Activated CD4-positive, alpha-beta T cell treated with anti-CD3 and anti-CD28 coated beads, Interleukin-2, amount 10 ng/mL, durations not matched to agents 7 days and 5 days (primary cell): ENCODE measurements around the gene CAMK2G. TPM values are rescaled to one million over a fixed set of nuclear protein-coding genes. Genes with fewer than 3 reads are reported as not detected.

ENCODE experiments used
- CTCF ChIA-PET: fragments of 350-600 bp; sonication (Branson Sonifier 250); formaldehyde crosslinking; loops from one replicate; lab custom pipeline; 2021; ENCODE audit warnings: antibody characterized with exemption; lab: Charles Lee
- POLR2A ChIA-PET: fragments of 350-600 bp; sonication (Branson Sonifier 250); formaldehyde crosslinking; loops from one replicate; lab custom pipeline; 2021; ENCODE audit warnings: antibody characterized with exemption; lab: Charles Lee
- DNase-seq: peaks from one replicate; pipeline ENCODE4 v3.0.0-alpha.2; 2020
- H3K27ac Mint-ChIP-seq: one replicate; pipeline ENCODE4 v1.8.0; 2021; ENCODE audit warnings: mild to moderate bottlenecking, moderate library complexity, mixed read lengths
- H3K27me3 Mint-ChIP-seq: one replicate; pipeline ENCODE4 v1.8.0; 2021; ENCODE audit warnings: mixed read lengths
- H3K36me3 Mint-ChIP-seq: one replicate; pipeline ENCODE4 v1.8.0; 2021; ENCODE audit warnings: low read depth, mixed read lengths
- H3K4me1 Mint-ChIP-seq: one replicate; pipeline ENCODE4 v1.8.0; 2021; ENCODE audit warnings: mixed read lengths
- H3K4me3 Mint-ChIP-seq: one replicate; pipeline ENCODE4 v1.8.0; 2021; ENCODE audit warnings: mild to moderate bottlenecking, moderate library complexity, mixed read lengths
- H3K9me3 Mint-ChIP-seq: one replicate; pipeline ENCODE4 v1.8.0; 2021; ENCODE audit warnings: mixed read lengths
- total RNA-seq, 2 experiments: library from RNA; stranded (reverse); gene quantifications; one replicate each; pipeline ENCODE4 v1.2.3, GENCODE V29; 2021

Gene CAMK2G
- total RNA-seq, 2 experiments from 2014 or later, result 54.4 to 55.8 TPM

GRCh38 chr10:73865459-73866442 lies 8.6 kb downstream of the CAMK2G start:
- Mint-ChIP-seq H3K4me1 (peaks cover 89% of the 10 kb centered on the region), H3K4me3 (peak overlapping the region; percentile 76), H3K36me3 (peaks cover 61% of the 10 kb centered on the region), H3K27ac (peak overlapping the region; percentile 96), H3K9me3 (no peaks in the 10 kb centered on the region), H3K27me3 (no peaks in the 10 kb centered on the region)
- peak; percentile 72 for DNase-seq
- ChIA-PET CTCF (interaction anchor here (0.7 to 8.4 kb wide), 10 partner anchors 10 to 127 kb away, joined by 3 to 74 read pairs (median 4); no protein-coding TSS in a partner anchor), POLR2A (no interaction called here)

- no peak for DNase-seq
- H3K9me3 Mint-ChIP-seq, result no peaks in the 10 kb centered on the region
- peaks cover 89% of the 10 kb centered on the region for H3K4me1 Mint-ChIP-seq
- ChIA-PET POLR2A (no interaction called here), CTCF (interaction anchor here (0.7 to 8.4 kb wide), 8 partner anchors 9 to 128 kb away, joined by 3 to 74 read pairs (median 4); no protein-coding TSS in a partner anchor)
- peaks cover 60% of the 10 kb centered on the region for H3K36me3 Mint-ChIP-seq
- peak overlapping the region; percentile 96 for H3K27ac Mint-ChIP-seq
- H3K27me3 Mint-ChIP-seq, result no peaks in the 10 kb centered on the region
- H3K4me3 Mint-ChIP-seq, result peak overlapping the region; percentile 76
These were observed 9.3 kb downstream of the CAMK2G start for GRCh38 chr10:73865107-73865458.

- no peaks in the 10 kb centered on the region for H3K9me3 Mint-ChIP-seq
- H3K27ac Mint-ChIP-seq, result peak overlapping the region; percentile 96
- POLR2A ChIA-PET, result no interaction called here
- H3K4me3 Mint-ChIP-seq, result peak overlapping the region; percentile 54
- no peak for DNase-seq
- H3K4me1 Mint-ChIP-seq, result peaks cover 93% of the 10 kb centered on the region
- H3K36me3 Mint-ChIP-seq, result peaks cover 61% of the 10 kb centered on the region
- no peaks in the 10 kb centered on the region for H3K27me3 Mint-ChIP-seq
- CTCF ChIA-PET, result interaction anchor here (0.6 to 8.4 kb wide), 8 partner anchors 11 to 507 kb away, joined by 3 to 74 read pairs (median 6); no protein-coding TSS in a partner anchor
These were observed 10.1 kb downstream of the CAMK2G start for GRCh38 chr10:73864229-73864628.

GRCh38 chr10:73863039-73863817 lies 11.1 kb downstream of the CAMK2G start:
- peaks cover 91% of the 10 kb centered on the region for H3K4me1 Mint-ChIP-seq
- H3K4me3 Mint-ChIP-seq, result no peak overlapping the region
- DNase-seq, result no peak
- ChIA-PET POLR2A (no interaction called here), CTCF (interaction anchor here (1.1 to 8.4 kb wide), 8 partner anchors 10 to 92 kb away, joined by 3 to 74 read pairs (median 6); no protein-coding TSS in a partner anchor)
- no peaks in the 10 kb centered on the region for H3K9me3 Mint-ChIP-seq
- H3K27ac Mint-ChIP-seq, result peak overlapping the region; percentile 64
- H3K36me3 Mint-ChIP-seq, result peaks cover 65% of the 10 kb centered on the region
- H3K27me3 Mint-ChIP-seq, result no peaks in the 10 kb centered on the region

- POLR2A ChIA-PET, result no interaction called here
- H3K4me3 Mint-ChIP-seq, result no peak overlapping the region
- H3K36me3 Mint-ChIP-seq, result peaks cover 68% of the 10 kb centered on the region
- no peaks in the 10 kb centered on the region for H3K27me3 Mint-ChIP-seq
- H3K27ac Mint-ChIP-seq, result no peak overlapping the region
- CTCF ChIA-PET, result interaction anchor here (0.6 to 8.4 kb wide), 10 partner anchors 9 to 683 kb away, joined by 3 to 74 read pairs (median 3); partner anchors contain the start of gene CAMK2G
- peaks cover 91% of the 10 kb centered on the region for H3K4me1 Mint-ChIP-seq
- no peaks in the 10 kb centered on the region for H3K9me3 Mint-ChIP-seq
- DNase-seq, result no peak
These were observed 12.3 kb downstream of the CAMK2G start for GRCh38 chr10:73862011-73862410.

GRCh38 chr10:73859784-73860491 lies 14.4 kb downstream of the CAMK2G start:
- CTCF ChIA-PET, result interaction anchor here (0.6 to 8.4 kb wide), 9 partner anchors 11 to 208 kb away, joined by 3 to 74 read pairs (median 4); partner anchors contain the start of gene CAMK2G
- Mint-ChIP-seq H3K36me3 (peaks cover 65% of the 10 kb centered on the region), H3K27ac (peak overlapping the region; percentile 84), H3K4me3 (peak overlapping the region; percentile 10), H3K4me1 (peaks cover 88% of the 10 kb centered on the region), H3K9me3 (no peaks in the 10 kb centered on the region), H3K27me3 (no peaks in the 10 kb centered on the region)
- POLR2A ChIA-PET, result no interaction called here
- DNase-seq, result no peak

GRCh38 chr10:73859428-73859783 lies 14.9 kb downstream of the CAMK2G start:
- no peaks in the 10 kb centered on the region for H3K9me3 Mint-ChIP-seq
- peak; percentile 66 for DNase-seq
- H3K36me3 Mint-ChIP-seq, result peaks cover 63% of the 10 kb centered on the region
- H3K4me3 Mint-ChIP-seq, result no peak overlapping the region
- H3K27me3 Mint-ChIP-seq, result no peaks in the 10 kb centered on the region
- ChIA-PET CTCF (interaction anchor here (0.6 to 4.3 kb wide), 8 partner anchors 10 to 207 kb away, joined by 3 to 16 read pairs (median 4); partner anchors contain the start of gene CAMK2G), POLR2A (interaction anchor here (0.6 kb wide), 1 partner anchor 27 kb away, joined by 3 read pairs; no protein-coding TSS in a partner anchor)
- peaks cover 88% of the 10 kb centered on the region for H3K4me1 Mint-ChIP-seq
- peak overlapping the region; percentile 84 for H3K27ac Mint-ChIP-seq

- Mint-ChIP-seq H3K27ac (peak overlapping the region; percentile 84), H3K27me3 (no peaks in the 10 kb centered on the region), H3K36me3 (peaks cover 61% of the 10 kb centered on the region), H3K4me1 (peaks cover 87% of the 10 kb centered on the region), H3K9me3 (no peaks in the 10 kb centered on the region), H3K4me3 (peak overlapping the region; percentile 51)
- ChIA-PET CTCF (interaction anchor here (0.8 to 4.3 kb wide), 7 partner anchors 10 to 97 kb away, joined by 3 to 16 read pairs (median 4); partner anchors contain the start of gene CAMK2G), POLR2A (interaction anchor here (0.6 kb wide), 1 partner anchor 28 kb away, joined by 3 read pairs; no protein-coding TSS in a partner anchor)
- no peak for DNase-seq
These were observed 15.5 kb downstream of the CAMK2G start for GRCh38 chr10:73858750-73859427.

GRCh38 chr10:73858013-73858708 lies 16.2 kb downstream of the CAMK2G start:
- POLR2A ChIA-PET, result interaction anchor here (0.5 kb wide), 1 partner anchor 37 kb away, joined by 4 read pairs; no protein-coding TSS in a partner anchor
- Mint-ChIP-seq H3K27ac (peak overlapping the region; percentile 89), H3K4me3 (peak overlapping the region; percentile 61), H3K4me1 (peaks cover 85% of the 10 kb centered on the region), H3K36me3 (peaks cover 61% of the 10 kb centered on the region), H3K9me3 (no peaks in the 10 kb centered on the region), H3K27me3 (no peaks in the 10 kb centered on the region)
- DNase-seq, result no peak
- CTCF ChIA-PET, result interaction anchor here (0.6 to 4.3 kb wide), 5 partner anchors 9 to 100 kb away, joined by 3 to 16 read pairs (median 4); no protein-coding TSS in a partner anchor

- Mint-ChIP-seq H3K36me3 (peaks cover 59% of the 10 kb centered on the region), H3K27me3 (no peaks in the 10 kb centered on the region), H3K27ac (peak overlapping the region; percentile 89), H3K4me3 (peak overlapping the region; percentile 61), H3K4me1 (peaks cover 78% of the 10 kb centered on the region), H3K9me3 (no peaks in the 10 kb centered on the region)
- CTCF ChIA-PET, result interaction anchor here (0.6 to 4.3 kb wide), 6 partner anchors 8 to 151 kb away, joined by 3 to 16 read pairs (median 4); no protein-coding TSS in a partner anchor
- POLR2A ChIA-PET, result no interaction called here
- peak; percentile 51 for DNase-seq
These were observed 16.9 kb downstream of the CAMK2G start for GRCh38 chr10:73857446-73857845.
